GM21576 (cell line): ENCODE measurements around the gene WDR20.

ENCODE experiments used
- ATAC-seq: cut with Tn5 transposase; IDR thresholded peaks from one replicate; pipeline ENCODE4 v1.9.1; 2021; ENCODE audit warnings: mild to moderate bottlenecking, moderate library complexity; ENCODE audit not compliant: unreplicated experiment

Gene WDR20

GRCh38 chr14:102195446-102195845, 55.7 kb downstream of the WDR20 start:
- no peak for ATAC-seq

- ATAC-seq: no peak
These were observed 56.6 kb downstream of the WDR20 start for GRCh38 chr14:102196039-102196901.

GRCh38 chr14:102196902-102197230, 57.2 kb downstream of the WDR20 start:
- no peak for ATAC-seq

- no peak for ATAC-seq
These were observed 57.7 kb downstream of the WDR20 start for GRCh38 chr14:102197317-102197853.

- no peak for ATAC-seq
These were observed 61.1 kb downstream of the WDR20 start for GRCh38 chr14:102200690-102201352.

- ATAC-seq: no peak
These were observed 61.6 kb downstream of the WDR20 start for GRCh38 chr14:102201353-102201738.

- ATAC-seq: no peak
These were observed 62.1 kb downstream of the WDR20 start for GRCh38 chr14:102201776-102202175.

- ATAC-seq: no peak
These were observed 63.2 kb downstream of the WDR20 start for GRCh38 chr14:102202944-102203343.

- no peak for ATAC-seq
These were observed 63.7 kb downstream of the WDR20 start for GRCh38 chr14:102203382-102203781.

GRCh38 chr14:102205560-102205959, 65.9 kb downstream of the WDR20 start:
- ATAC-seq: no peak

GRCh38 chr14:102206918-102207317, 67.2 kb downstream of the WDR20 start:
- ATAC-seq: no peak

- ATAC-seq: no peak
These were observed 68.2 kb downstream of the WDR20 start for GRCh38 chr14:102207831-102208365.

GRCh38 chr14:102208741-102209140, 69.0 kb downstream of the WDR20 start:
- ATAC-seq: no peak

GRCh38 chr14:102209224-102209966, 69.7 kb downstream of the WDR20 start:
- no peak for ATAC-seq

- ATAC-seq: no peak
These were observed 70.8 kb downstream of the WDR20 start for GRCh38 chr14:102210421-102211042.

GRCh38 chr14:102211240-102211639, 71.5 kb downstream of the WDR20 start:
- ATAC-seq: no peak

GRCh38 chr14:102212356-102212755, 72.7 kb downstream of the WDR20 start:
- ATAC-seq: no peak

GRCh38 chr14:102212845-102213244, 73.1 kb downstream of the WDR20 start:
- ATAC-seq: no peak

- ATAC-seq: no peak
These were observed 73.8 kb downstream of the WDR20 start for GRCh38 chr14:102213470-102213869.

GRCh38 chr14:102213984-102214658, 74.4 kb downstream of the WDR20 start:
- no peak for ATAC-seq
